ENCODE data around the gene CD7.

- TF ChIP-seq ZBTB7A (IDR thresholded peaks at IDR 0.05; ENCODE audit: low read depth) (no peak), TCF12 (IDR thresholded peaks at IDR 0.05; ENCODE audit: low read depth) (no peak)
Measured at GRCh38 chr17:82350182-82351030, 33.0 kb upstream of the CD7 start.

Measured in Ishikawa (cell line).